Upper lobe of left lung (tissue), 6 donors: Measurements from ENCODE around the gene RSPH9. TPM values are rescaled to one million over a fixed set of nuclear protein-coding genes. Genes with fewer than 3 reads are reported as not detected.

ENCODE experiments used
- ATAC-seq, 2 donors: fragments of 200-7000 bp; cut with Tn5 transposase; one replicate each; pipeline ENCODE4 v1.9.1; 2022; ENCODE audit warnings: mild to moderate bottlenecking in 2 of 2, moderate library complexity in 2 of 2; ENCODE audit not compliant: low FRiP score in 2 of 2
- DNase-seq, 2 donors: peaks; one replicate each; pipeline ENCODE4 v3.0.0-alpha.2; 2019 to 2020
- H3K27ac ChIP-seq, 4 donors: fragments of 200-600 bp; sonication (generic); one replicate each; pipeline ENCODE4 v1.5.1; 2016 to 2019
- H3K27me3 ChIP-seq, 4 donors: fragments of 200-600 bp; sonication (generic); one replicate each; pipeline ENCODE4 v1.5.1; 2017 to 2019
- H3K36me3 ChIP-seq, 4 donors: fragments of 200-600 bp; sonication (generic); one replicate each; pipeline ENCODE4 v1.5.1; 2016 to 2019
- H3K4me1 ChIP-seq, 4 donors: fragments of 200-600 bp; sonication (generic); one replicate each; pipeline ENCODE4 v1.5.1; 2018 to 2019
- H3K4me3 ChIP-seq, 4 donors: fragments of 200-600 bp; sonication (generic); one replicate each; pipeline ENCODE4 v1.5.1; 2017 to 2019; ENCODE audit warnings: mild to moderate bottlenecking in 2 of 4, moderate library complexity in 1 of 4
- H3K9me3 ChIP-seq, 4 donors: fragments of 200-600 bp; sonication (generic); one replicate each; pipeline ENCODE4 v1.5.1; 2018 to 2019
- CTCF ChIP-seq, 6 experiments: fragments of 450-650 bp in 4 of 6; fragments of 200-600 bp in 2 of 6; sonication (generic) in 2 of 6; IDR thresholded peaks; one replicate each; pipeline ENCODE4 v1.5.1; 2016 to 2019; ENCODE audit warnings: antibody characterized with exemption in 6 of 6
- EP300 ChIP-seq, 4 donors: sonication (generic); formaldehyde crosslinking; IDR thresholded peaks; one replicate each; pipeline ENCODE4 v1.5.1; 2017; ENCODE audit warnings: antibody characterized with exemption in 4 of 4, control low read depth in 2 of 4
- POLR2A ChIP-seq, 4 donors: fragments of 450-650 bp; IDR thresholded peaks; one replicate each; pipeline ENCODE4 v1.5.1; 2016 to 2017; ENCODE audit warnings: antibody characterized with exemption in 4 of 4, mild to moderate bottlenecking in 2 of 4
- POLR2AphosphoS5 ChIP-seq, 2 donors: sonication (generic); formaldehyde crosslinking; IDR thresholded peaks; one replicate each; pipeline ENCODE4 v1.5.1; 2017; ENCODE audit warnings: antibody characterized with exemption in 2 of 2
- WGBS, 2 donors: methylation state at CpG; one replicate each; pipeline ENCODE4 v1.1.5; 2017 to 2018; 5-methylcytosine and 5-hydroxymethylcytosine counted together
- total RNA-seq, 6 donors: library from RNA; depleted of rRNA in 4 of 6; stranded (reverse); fragments of >200 nt in 4 of 6; gene quantifications; one replicate each; pipeline versions ENCODE4 v1.1.0 to v1.2.1, GENCODE V29; 2016 to 2021
- donor health status: DM: no; HTN: no; CAD: no; lungs with moderate emphysema.
- donor health status: DM: no; HTN: yes; CAD: no; lungs with severe emphysema.

RSPH9 gene
- total RNA-seq, 6 donors from 2014 or later, result 0.20 to 4.2 (median 2.1) TPM

DNA sequence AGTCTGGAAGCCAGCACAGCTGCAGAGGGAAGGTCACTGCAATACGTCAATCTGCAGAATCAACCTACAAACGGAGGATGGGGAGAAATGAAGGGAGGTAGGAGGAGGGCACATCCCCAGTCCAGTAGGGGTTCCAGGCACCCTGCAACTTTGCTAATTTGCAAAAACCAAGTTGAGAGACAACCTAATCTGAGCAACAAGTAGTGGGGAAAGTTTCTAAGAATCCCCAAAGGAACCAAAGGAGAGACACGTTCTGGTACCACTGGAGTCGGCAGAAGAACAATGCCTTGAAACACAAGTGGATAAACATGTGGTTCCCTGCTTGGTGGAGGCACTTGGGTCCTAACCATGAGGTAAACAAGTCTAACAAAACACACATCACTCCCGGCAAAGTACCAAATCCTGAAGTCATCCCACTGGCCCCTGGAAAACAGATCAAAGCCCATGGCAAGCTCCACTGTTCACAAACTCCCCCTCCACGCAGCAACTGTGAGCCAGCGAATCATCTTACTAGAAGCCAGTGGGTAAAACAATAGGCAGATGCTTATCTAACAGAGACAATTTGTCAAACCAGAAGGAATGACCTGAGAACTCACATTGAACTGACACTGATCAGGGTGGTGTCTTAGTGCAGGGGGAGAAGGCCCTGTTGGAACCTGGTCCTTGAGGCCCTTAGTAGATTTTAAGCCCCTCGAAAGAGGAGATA, 38.0 kb downstream of the RSPH9 start:
- Histone ChIP-seq H3K27ac (no peak overlapping the region), H3K4me3 (no peak overlapping the region), H3K4me1 (peaks cover 23 to 46% (median 32%) of the 10 kb centered on the region in 4 donors), H3K9me3 (no peaks in the 10 kb centered on the region), H3K27me3 (no peaks in the 10 kb centered on the region), H3K36me3 (peaks cover 3 to 34% (median 27%) of the 10 kb centered on the region in 4 donors)
- 52 to 66% methylated on average over 6 to 8 of the region's 8 CpGs for WGBS, 2 donors
- ATAC-seq, result peak in 1 of 2 donors; percentile 57
- TF ChIP-seq POLR2A (IDR thresholded peaks at IDR 0.05) (no peak), POLR2AphosphoS5 (IDR thresholded peaks at IDR 0.05) (no peak), EP300 (IDR thresholded peaks at IDR 0.05) (no peak), CTCF (IDR thresholded peaks at IDR 0.05) (no peak)
- no peak for DNase-seq

DNA sequence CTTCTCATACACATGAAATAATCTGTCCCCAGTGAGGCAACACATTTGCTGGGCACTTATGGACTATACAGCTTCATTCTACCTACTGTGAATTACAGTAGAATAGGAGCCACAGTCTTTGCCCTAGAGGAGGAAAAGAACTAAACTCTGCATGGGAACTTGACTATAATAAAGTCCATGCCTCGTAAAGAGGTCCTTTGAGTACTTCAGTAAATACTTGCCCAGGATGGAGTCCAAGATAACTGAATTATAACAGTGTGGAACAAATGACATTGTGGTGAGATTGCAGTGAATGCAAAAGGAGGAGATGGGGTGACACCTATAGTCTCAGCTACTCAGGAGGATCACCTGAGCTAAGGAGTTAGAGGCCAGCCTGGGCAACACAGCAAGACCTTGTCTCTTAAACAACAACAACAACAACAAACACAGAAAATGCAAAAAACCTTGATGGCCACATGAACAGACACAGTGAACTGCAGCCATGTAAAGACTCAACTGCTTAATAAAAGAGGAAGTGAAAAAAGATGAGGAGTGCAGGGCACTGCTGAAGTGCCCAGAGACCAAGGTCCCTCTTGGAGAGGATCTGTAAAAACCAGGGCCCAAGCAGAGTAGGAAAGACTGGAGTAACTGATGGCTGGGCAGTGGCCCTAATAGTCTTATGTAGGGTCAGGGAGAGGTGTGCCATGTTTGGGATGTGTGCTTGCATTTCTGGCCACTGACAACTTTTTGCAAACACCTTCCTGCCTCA, 39.0 kb downstream of the RSPH9 start:
- H3K9me3 ChIP-seq, result no peaks in the 10 kb centered on the region
- no peak overlapping the region for H3K4me3 ChIP-seq
- peaks cover 0 to 24% (median 18%) of the 10 kb centered on the region in 4 donors for H3K36me3 ChIP-seq
- ATAC-seq, result no peak
- no peak for DNase-seq
- TF ChIP-seq POLR2AphosphoS5 (IDR thresholded peaks at IDR 0.05) (no peak), POLR2A (IDR thresholded peaks at IDR 0.05) (no peak), CTCF (IDR thresholded peaks at IDR 0.05) (no peak), EP300 (IDR thresholded peaks at IDR 0.05) (no peak)
- H3K4me1 ChIP-seq, result peaks cover 29 to 52% (median 39%) of the 10 kb centered on the region in 4 donors
- H3K27ac ChIP-seq, result peak overlapping the region in 1 of 4 donors; percentile 25
- WGBS, 2 donors, result 54 to 74% methylated on average over 1 of the region's 1 CpG
- no peaks in the 10 kb centered on the region for H3K27me3 ChIP-seq

DNA sequence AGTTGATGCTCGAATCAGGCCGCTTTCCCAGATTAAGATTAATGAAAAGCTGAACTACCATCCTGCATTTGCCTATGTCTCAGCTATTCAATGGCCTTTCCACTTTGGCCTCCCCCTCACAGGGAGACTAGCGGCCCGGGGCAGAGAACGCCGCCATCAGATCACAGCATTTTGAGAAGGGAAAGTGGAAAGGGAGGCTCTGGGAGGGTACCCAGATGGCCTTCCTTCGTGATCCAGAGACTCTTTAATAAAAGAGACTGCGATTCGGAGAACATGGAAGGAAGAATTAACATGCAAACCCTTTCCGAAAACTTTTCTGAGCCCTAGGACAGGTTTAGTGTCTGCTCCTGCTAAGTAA, 42.2 kb downstream of the RSPH9 start:
- TF ChIP-seq CTCF (IDR thresholded peaks at IDR 0.05) (no peak), POLR2A (IDR thresholded peaks at IDR 0.05) (no peak), EP300 (IDR thresholded peaks at IDR 0.05) (no peak), POLR2AphosphoS5 (IDR thresholded peaks at IDR 0.05) (no peak)
- peaks cover 0 to 5% (median 0%) of the 10 kb centered on the region in 4 donors for H3K36me3 ChIP-seq
- DNase-seq (no peak), ATAC-seq (no peak)
- peaks cover 29 to 44% (median 36%) of the 10 kb centered on the region in 4 donors for H3K4me1 ChIP-seq
- 13 to 15% methylated on average over 10 of the region's 10 CpGs for WGBS, 2 donors
- peak overlapping the region; percentile 83 to 97 (median 88) for H3K4me3 ChIP-seq
- no peaks in the 10 kb centered on the region for H3K27me3 ChIP-seq
- H3K9me3 ChIP-seq, result no peaks in the 10 kb centered on the region
- peak overlapping the region; percentile 81 to 92 (median 84) for H3K27ac ChIP-seq

GRCh38 chr6:43687437-43688347, 42.9 kb downstream of the RSPH9 start, which contains the start of gene MRPS18A:
TSS of gene MRPS18A (minus strand) at chr6:43687791. CDS start at chr6:43687779, 12 bp downstream.
- peaks cover 0 to 3% (median 0%) of the 10 kb centered on the region in 4 donors for H3K36me3 ChIP-seq
- TF ChIP-seq POLR2AphosphoS5 (IDR thresholded peaks at IDR 0.05), result peak; percentile 75 to 82
- TF ChIP-seq POLR2A (IDR thresholded peaks at IDR 0.05), result peak in 3 of 4 donors; percentile 19 to 67 (median 24)
- peak in 1 of 4 donors; percentile 3 for TF ChIP-seq EP300 (IDR thresholded peaks at IDR 0.05)
- peak in 1 of 6 experiments; percentile 10 for TF ChIP-seq CTCF (IDR thresholded peaks at IDR 0.05)
- WGBS, 2 donors, result 2 to 4% methylated on average over 19 to 43 of the region's 43 CpGs

More at GRCh38 chr6:43687437-43688347, 42.9 kb downstream of the RSPH9 start, which contains the start of gene MRPS18A:
- Histone ChIP-seq H3K27me3 (no peaks in the 10 kb centered on the region), H3K9me3 (no peaks in the 10 kb centered on the region), H3K4me3 (peak within 1 kb of the TSS; percentile 83 to 97 (median 88)), H3K4me1 (peaks cover 29 to 39% (median 36%) of the 10 kb centered on the region in 4 donors), H3K27ac (peak within 1 kb of the TSS; percentile 81 to 92 (median 84))
- ATAC-seq (peak; percentile 93 to 96), DNase-seq (peak; percentile 89 to 94)
